DOHH2 (cell line): ENCODE measurements around the gene PI16.

Experiments
- H3F3A ChIP-seq: fragments of 200-600 bp; sonication (generic), shearing (Covaris generic); 2 replicates; pipeline ENCODE4 v1.6.0; 2016; ENCODE audit warnings: antibody characterized with exemption, mild to moderate bottlenecking; ENCODE audit not compliant: control insufficient read depth, insufficient read depth
- H3K27ac ChIP-seq: fragments of 200-600 bp; sonication (generic); 2 replicates; pipeline ENCODE4 v1.5.1; 2014; ENCODE audit warnings: low read depth, mild to moderate bottlenecking, low read length, moderate library complexity
- H3K27me3 ChIP-seq: fragments of 200-600 bp; sonication (generic); 2 replicates; pipeline ENCODE4 v1.6.1; 2014; ENCODE audit warnings: mild to moderate bottlenecking, low read length, mixed read lengths; ENCODE audit not compliant: control insufficient read depth
- H3K36me3 ChIP-seq: fragments of 200-600 bp; sonication (generic); 2 replicates; pipeline ENCODE4 v1.6.1; 2014; ENCODE audit warnings: mild to moderate bottlenecking, low read length, moderate library complexity, mixed read lengths; ENCODE audit not compliant: control insufficient read depth
- H3K4me1 ChIP-seq: fragments of 200-600 bp; sonication (generic); 2 replicates; pipeline ENCODE4 v1.6.1; 2014; ENCODE audit warnings: mild to moderate bottlenecking, low read length, mixed read lengths; ENCODE audit not compliant: control insufficient read depth
- H3K4me2 ChIP-seq: fragments of 200-600 bp; sonication (generic); 2 replicates; pipeline ENCODE4 v1.6.0; 2014; ENCODE audit warnings: mild to moderate bottlenecking, low read length, moderate library complexity
- H3K4me3 ChIP-seq: fragments of 200-600 bp; sonication (generic); 2 replicates; pipeline ENCODE4 v1.5.1; 2014; ENCODE audit warnings: mild to moderate bottlenecking, low read length, mixed read lengths
- H3K79me2 ChIP-seq: fragments of 200-600 bp; sonication (generic); 2 replicates; pipeline ENCODE4 v1.6.1; 2014; ENCODE audit warnings: mild to moderate bottlenecking, low read length, mixed read lengths; ENCODE audit not compliant: control insufficient read depth
- H3K9me2 ChIP-seq: fragments of 200-600 bp; sonication (generic); replicated peaks from 2 replicates; pipeline ENCODE4 v1.6.1; 2014; ENCODE audit warnings: mild to moderate bottlenecking, low read length, mixed read lengths; ENCODE audit not compliant: control insufficient read depth
- H3K9me3 ChIP-seq: fragments of 200-600 bp; sonication (generic); 2 replicates; pipeline ENCODE4 v1.6.1; 2014; ENCODE audit warnings: antibody characterized with exemption, low read length, mixed read lengths; ENCODE audit not compliant: control insufficient read depth, insufficient read depth
- H4K20me1 ChIP-seq: fragments of 200-600 bp; sonication (generic); 2 replicates; pipeline ENCODE4 v1.6.0; 2014; ENCODE audit warnings: low read depth, mild to moderate bottlenecking, antibody characterized with exemption, low read length, moderate library complexity; ENCODE audit not compliant: control insufficient read depth, insufficient read depth
- EZH2phosphoT487 ChIP-seq: fragments of 200-600 bp; sonication (generic); IDR thresholded peaks from 2 replicates; pipeline ENCODE4 v1.6.1; 2017; ENCODE audit warnings: borderline replicate concordance, mild to moderate bottlenecking, antibody characterized with exemption, low read length, moderate library complexity, mixed read lengths
- TF ChIP-seq, protein P1 (sequence below): fragments of 200-600 bp; sonication (generic); IDR thresholded peaks from one replicate; pipeline ENCODE4 v1.5.1; 2014; ENCODE audit warnings: antibody characterized with exemption, mild to moderate bottlenecking, low read depth, low read length; ENCODE audit not compliant: poor library complexity, severe bottlenecking

Gene PI16

DNA sequence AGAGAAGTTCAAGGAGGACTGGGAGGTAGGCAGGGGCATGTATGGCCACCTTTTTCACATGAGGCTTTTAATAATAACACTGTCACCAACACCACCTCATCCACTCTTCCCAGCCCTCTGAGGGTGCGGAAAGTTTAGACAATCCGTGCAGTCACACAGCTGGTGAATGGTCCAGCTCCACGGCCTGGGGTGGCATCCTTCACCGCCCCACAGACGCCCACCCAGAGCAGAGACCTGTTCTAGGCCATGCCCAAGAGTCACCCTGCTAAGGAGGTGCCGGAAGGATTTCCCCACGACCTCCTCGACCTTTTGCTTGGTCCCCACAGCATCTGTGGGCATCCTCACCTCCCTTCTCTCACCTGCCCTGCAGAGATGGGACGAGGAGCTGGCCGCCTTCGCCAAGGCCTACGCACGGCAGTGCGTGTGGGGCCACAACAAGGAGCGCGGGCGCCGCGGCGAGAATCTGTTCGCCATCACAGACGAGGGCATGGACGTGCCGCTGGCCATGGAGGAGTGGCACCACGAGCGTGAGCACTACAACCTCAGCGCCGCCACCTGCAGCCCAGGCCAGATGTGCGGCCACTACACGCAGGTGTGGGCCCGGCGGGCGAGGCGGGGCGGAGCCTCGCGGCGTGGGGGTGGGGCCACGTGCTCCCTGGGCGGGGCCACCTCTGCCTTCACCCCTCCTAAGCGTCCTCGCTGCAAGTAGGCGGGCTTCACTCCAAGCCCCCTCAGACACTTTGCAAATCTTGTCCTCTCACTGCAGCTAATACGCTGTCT is 4.4 kb downstream of the PI16 start:
- Histone ChIP-seq H3K36me3 (no peaks in the 10 kb centered on the region), H4K20me1 (no peaks in the 10 kb centered on the region), H3K9me2 (no peaks in the 10 kb centered on the region), H3K4me3 (no peak overlapping the region), H3K4me1 (peaks cover 37% of the 10 kb centered on the region), H3K27ac (no peak overlapping the region), H3K79me2 (no peaks in the 10 kb centered on the region), H3K4me2 (no peak overlapping the region), H3K27me3 (no peaks in the 10 kb centered on the region), H3F3A (peaks cover 4% of the 10 kb centered on the region), H3K9me3 (no peaks in the 10 kb centered on the region)
- TF ChIP-seq, protein P1, sequence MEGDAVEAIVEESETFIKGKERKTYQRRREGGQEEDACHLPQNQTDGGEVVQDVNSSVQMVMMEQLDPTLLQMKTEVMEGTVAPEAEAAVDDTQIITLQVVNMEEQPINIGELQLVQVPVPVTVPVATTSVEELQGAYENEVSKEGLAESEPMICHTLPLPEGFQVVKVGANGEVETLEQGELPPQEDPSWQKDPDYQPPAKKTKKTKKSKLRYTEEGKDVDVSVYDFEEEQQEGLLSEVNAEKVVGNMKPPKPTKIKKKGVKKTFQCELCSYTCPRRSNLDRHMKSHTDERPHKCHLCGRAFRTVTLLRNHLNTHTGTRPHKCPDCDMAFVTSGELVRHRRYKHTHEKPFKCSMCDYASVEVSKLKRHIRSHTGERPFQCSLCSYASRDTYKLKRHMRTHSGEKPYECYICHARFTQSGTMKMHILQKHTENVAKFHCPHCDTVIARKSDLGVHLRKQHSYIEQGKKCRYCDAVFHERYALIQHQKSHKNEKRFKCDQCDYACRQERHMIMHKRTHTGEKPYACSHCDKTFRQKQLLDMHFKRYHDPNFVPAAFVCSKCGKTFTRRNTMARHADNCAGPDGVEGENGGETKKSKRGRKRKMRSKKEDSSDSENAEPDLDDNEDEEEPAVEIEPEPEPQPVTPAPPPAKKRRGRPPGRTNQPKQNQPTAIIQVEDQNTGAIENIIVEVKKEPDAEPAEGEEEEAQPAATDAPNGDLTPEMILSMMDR = no peak
- no peak for TF ChIP-seq EZH2phosphoT487

DNA sequence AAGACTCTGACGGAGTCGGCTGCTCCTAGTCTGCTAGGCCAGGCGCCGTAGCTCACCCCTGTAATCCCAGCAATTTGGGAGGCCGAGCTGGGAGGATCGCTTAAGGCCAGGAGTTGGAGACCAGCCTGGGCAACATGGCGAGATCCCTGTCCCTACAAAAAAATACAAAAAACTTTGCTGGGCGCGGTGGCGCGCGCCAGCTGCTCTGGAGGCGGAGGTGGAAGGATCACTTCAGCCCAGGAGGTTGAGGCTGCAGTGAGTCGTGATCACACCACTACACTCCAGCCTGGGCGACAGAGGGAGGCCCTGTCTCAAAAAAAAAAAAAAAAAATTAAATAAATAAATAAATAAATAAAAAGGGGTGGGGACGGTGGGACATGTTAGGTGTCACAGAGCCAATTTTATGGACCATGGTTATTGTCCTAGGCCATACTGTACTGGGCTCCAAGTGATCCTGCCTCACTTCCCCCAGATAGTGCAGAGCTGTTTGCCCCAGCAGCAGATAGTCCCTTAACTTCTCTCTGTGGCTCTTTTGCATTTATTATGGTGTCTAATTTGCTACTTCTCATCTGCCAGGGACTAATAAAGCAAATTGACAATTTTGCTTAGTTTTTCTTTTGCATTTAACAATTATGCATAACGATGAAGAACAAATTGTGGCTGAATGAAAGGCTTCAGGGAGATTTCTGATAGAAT is 5.2 kb downstream of the PI16 start:
- TF ChIP-seq EZH2phosphoT487 = no peak
- TF ChIP-seq, protein P1 = no peak
- H3K4me2 ChIP-seq = no peak overlapping the region
- no peak overlapping the region for H3K4me3 ChIP-seq
- no peak overlapping the region for H3K27ac ChIP-seq
- no peaks in the 10 kb centered on the region for H3K36me3 ChIP-seq
- no peaks in the 10 kb centered on the region for H3K27me3 ChIP-seq
- H3K9me2 ChIP-seq = no peaks in the 10 kb centered on the region
- H3K9me3 ChIP-seq = no peaks in the 10 kb centered on the region
- peaks cover 37% of the 10 kb centered on the region for H3K4me1 ChIP-seq
- H3K79me2 ChIP-seq = no peaks in the 10 kb centered on the region
- H4K20me1 ChIP-seq = no peaks in the 10 kb centered on the region
- H3F3A ChIP-seq = peaks cover 4% of the 10 kb centered on the region

DNA sequence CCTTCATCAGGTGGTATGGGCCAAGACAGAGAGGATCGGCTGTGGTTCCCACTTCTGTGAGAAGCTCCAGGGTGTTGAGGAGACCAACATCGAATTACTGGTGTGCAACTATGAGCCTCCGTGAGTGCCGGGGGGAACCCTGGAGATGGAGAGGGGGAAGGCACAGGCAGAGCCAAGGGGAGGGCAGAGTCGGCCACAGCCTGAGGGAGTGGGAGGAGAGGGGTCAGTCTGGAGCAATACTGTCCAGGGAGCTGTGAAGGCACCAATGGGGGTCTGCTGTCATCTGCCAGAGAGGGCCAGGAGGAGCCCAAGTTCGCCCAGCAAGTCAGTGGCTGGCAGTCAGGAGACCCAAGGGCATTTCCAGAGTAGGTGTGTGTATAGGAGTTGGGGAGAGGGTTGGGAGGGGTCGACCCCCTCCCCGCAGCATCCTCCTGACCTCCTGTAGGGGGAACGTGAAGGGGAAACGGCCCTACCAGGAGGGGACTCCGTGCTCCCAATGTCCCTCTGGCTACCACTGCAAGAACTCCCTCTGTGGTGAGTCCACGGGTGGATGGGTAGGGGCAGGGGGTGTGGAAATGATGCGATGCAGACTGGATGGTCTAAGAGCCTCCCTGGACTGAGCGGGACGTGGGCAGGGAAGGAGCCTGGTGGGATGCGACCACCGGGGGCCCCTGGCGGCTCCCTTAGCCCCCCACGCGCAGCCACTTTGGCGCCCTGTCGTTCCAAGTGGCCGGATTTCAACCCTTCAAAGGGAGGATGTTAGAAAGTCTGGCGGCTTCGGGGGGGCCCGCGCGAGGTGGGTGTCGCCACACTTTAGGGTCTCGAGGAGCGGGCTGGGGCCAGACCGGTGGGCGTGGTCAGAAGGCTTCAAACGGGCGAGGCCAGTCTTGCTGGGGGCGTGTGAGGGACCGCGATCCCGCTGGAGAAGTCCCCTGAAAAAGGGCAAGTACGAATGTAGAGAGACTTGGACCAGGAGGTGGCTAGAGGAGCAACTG is 7.2 kb downstream of the PI16 start:
- Histone ChIP-seq H3F3A (peaks cover 7% of the 10 kb centered on the region), H3K4me1 (peaks cover 24% of the 10 kb centered on the region), H3K36me3 (no peaks in the 10 kb centered on the region), H4K20me1 (no peaks in the 10 kb centered on the region), H3K4me2 (no peak overlapping the region), H3K4me3 (no peak overlapping the region), H3K27ac (no peak overlapping the region), H3K9me3 (no peaks in the 10 kb centered on the region), H3K9me2 (no peaks in the 10 kb centered on the region), H3K79me2 (no peaks in the 10 kb centered on the region), H3K27me3 (no peaks in the 10 kb centered on the region)
- TF ChIP-seq, protein P1 = no peak
- TF ChIP-seq EZH2phosphoT487 = no peak
